Breast epithelium (tissue), 3 donors: Measurements from ENCODE around the gene PARP16.

Experiments used
- POLR2A ChIP-seq: fragments of 450-650 bp; IDR thresholded peaks from one replicate; pipeline ENCODE4 v1.6.1; 2016; ENCODE audit warnings: antibody characterized with exemption, mild to moderate bottlenecking, moderate library complexity
- TF ChIP-seq, protein P1 (sequence below), 3 donors: fragments of 450-650 bp; IDR thresholded peaks; one replicate each; pipeline ENCODE4 v1.5.1; 2016 to 2017; ENCODE audit warnings: antibody characterized with exemption in 3 of 3, mild to moderate bottlenecking in 3 of 3, moderate library complexity in 3 of 3

DNA sequence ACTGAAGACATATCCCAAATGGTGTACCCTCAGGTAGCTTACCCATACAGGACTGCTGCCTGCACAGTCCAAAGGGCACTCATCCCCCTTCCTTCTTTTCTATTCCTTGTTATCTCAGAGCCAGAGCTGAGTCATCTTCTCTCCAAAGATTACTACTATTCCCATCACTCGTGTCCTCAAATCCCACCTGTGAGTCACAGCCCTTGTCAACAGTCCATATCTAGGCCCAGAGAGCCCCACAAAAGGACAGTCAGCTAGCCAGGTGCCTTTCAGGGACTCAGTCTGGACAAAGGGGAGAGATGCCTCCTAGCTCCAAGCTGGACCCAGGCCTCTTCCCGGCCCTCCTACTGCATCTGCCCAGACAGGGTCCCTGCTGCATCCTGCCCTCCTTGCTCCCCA, 11.0 kb downstream of the PARP16 start:
- TF ChIP-seq, protein P1, sequence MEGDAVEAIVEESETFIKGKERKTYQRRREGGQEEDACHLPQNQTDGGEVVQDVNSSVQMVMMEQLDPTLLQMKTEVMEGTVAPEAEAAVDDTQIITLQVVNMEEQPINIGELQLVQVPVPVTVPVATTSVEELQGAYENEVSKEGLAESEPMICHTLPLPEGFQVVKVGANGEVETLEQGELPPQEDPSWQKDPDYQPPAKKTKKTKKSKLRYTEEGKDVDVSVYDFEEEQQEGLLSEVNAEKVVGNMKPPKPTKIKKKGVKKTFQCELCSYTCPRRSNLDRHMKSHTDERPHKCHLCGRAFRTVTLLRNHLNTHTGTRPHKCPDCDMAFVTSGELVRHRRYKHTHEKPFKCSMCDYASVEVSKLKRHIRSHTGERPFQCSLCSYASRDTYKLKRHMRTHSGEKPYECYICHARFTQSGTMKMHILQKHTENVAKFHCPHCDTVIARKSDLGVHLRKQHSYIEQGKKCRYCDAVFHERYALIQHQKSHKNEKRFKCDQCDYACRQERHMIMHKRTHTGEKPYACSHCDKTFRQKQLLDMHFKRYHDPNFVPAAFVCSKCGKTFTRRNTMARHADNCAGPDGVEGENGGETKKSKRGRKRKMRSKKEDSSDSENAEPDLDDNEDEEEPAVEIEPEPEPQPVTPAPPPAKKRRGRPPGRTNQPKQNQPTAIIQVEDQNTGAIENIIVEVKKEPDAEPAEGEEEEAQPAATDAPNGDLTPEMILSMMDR (IDR thresholded peaks at IDR 0.05) = no peak
- TF ChIP-seq POLR2A = no peak
